ENCODE results near the gene COBLL1. TPM values are rescaled to one million over a fixed set of nuclear protein-coding genes. Genes with fewer than 3 reads are reported as not detected.

The COBLL1 gene
- total RNA-seq, 3 donors from 2014 or later (not counting 1 experiment from before 2014, with no cell fraction given) = 0.85 to 13.4 (median 2.2) TPM

DNA sequence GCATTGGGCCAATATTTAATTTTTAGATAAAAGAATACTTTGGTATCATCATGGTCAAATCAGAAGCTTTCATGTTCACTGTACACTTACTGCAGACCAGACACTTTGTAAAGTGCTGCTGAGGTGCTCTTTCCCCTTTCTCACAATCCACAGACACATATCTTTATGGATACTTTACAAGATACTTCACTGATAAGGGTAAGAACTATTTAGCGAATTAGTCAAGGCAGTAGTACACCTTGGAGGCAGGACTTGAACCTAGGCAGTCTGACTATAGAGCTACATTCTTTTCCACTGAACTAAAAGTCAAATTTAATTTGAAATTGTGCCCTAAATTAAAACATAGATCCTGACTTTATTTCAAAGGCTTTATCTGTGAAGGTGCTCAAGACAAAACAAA is 60.2 kb downstream of the COBLL1 start:
- no peak overlapping the region for H3K27ac Mint-ChIP-seq
- Histone ChIP-seq H3K27ac (ENCODE audit: low read length) (no peak overlapping the region), H3K4me3 (ENCODE audit: low read length) (no peak overlapping the region), H3K9me3 (ENCODE audit: control insufficient read depth, insufficient read depth, low read length) (no peaks in the 10 kb centered on the region), H3K27me3 (ENCODE audit: control insufficient read depth, insufficient read depth, low read length) (no peaks in the 10 kb centered on the region), H3K4me1 (ENCODE audit: control insufficient read depth, insufficient read depth, low read length) (no peaks in the 10 kb centered on the region), H3K36me3 (ENCODE audit: control insufficient read depth, insufficient read depth, low read length) (no peaks in the 10 kb centered on the region)
- H3K36me3 Mint-ChIP-seq = no peaks in the 10 kb centered on the region
- no peak for DNase-seq
- H3K4me1 Mint-ChIP-seq = no peaks in the 10 kb centered on the region
- H3K9me3 Mint-ChIP-seq = no peaks in the 10 kb centered on the region
- no peak for ATAC-seq
- H3K4me3 Mint-ChIP-seq = no peak overlapping the region
- 100% methylated on average over 1 of the region's 1 CpG for WGBS (ENCODE audit: insufficient coverage)
- TF ChIP-seq, protein P1, sequence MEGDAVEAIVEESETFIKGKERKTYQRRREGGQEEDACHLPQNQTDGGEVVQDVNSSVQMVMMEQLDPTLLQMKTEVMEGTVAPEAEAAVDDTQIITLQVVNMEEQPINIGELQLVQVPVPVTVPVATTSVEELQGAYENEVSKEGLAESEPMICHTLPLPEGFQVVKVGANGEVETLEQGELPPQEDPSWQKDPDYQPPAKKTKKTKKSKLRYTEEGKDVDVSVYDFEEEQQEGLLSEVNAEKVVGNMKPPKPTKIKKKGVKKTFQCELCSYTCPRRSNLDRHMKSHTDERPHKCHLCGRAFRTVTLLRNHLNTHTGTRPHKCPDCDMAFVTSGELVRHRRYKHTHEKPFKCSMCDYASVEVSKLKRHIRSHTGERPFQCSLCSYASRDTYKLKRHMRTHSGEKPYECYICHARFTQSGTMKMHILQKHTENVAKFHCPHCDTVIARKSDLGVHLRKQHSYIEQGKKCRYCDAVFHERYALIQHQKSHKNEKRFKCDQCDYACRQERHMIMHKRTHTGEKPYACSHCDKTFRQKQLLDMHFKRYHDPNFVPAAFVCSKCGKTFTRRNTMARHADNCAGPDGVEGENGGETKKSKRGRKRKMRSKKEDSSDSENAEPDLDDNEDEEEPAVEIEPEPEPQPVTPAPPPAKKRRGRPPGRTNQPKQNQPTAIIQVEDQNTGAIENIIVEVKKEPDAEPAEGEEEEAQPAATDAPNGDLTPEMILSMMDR (IDR thresholded peaks at IDR 0.05) = no peak
- H3K27me3 Mint-ChIP-seq (ENCODE audit: low read depth in 2 of 2) = peaks cover 0 to 2% of the 10 kb centered on the region in 2 donors
- intact Hi-C loops (cut with micrococcal nuclease) = no loop called here

DNA sequence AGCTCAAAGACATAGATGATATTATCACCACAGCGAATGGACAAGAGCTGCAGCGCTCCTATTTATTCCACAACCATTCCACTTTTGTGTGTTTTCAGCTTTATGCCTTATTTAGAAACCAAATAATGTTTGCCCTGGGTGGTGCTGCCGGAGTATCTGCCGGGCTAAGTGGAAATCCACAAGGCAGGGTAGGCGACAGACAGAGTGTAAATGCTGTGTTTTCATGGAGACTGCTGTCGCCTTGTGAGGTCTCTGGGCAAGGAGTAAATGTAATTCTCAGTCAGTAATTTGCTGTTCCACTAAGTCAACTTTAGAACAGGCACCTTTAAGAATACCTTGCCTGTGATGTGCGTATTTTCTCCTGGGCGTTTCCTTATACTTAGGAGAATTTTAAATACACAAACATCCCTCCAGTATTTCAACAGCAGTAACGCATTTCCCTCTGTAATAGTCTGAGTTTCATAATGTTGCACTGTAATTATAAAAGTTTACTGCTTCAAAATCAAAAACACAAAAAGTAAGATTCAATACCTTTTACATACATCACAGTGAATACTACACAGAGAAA is 60.9 kb downstream of the COBLL1 start:
- no peaks in the 10 kb centered on the region for H3K4me1 ChIP-seq (ENCODE audit: control insufficient read depth, insufficient read depth, low read length)
- Mint-ChIP-seq H3K36me3 (no peaks in the 10 kb centered on the region), H3K9me3 (no peaks in the 10 kb centered on the region), H3K4me3 (no peak overlapping the region), H3K27ac (no peak overlapping the region), H3K27me3 (ENCODE audit: low read depth in 2 of 2) (no peaks in the 10 kb centered on the region), H3K4me1 (no peaks in the 10 kb centered on the region)
- TF ChIP-seq, protein P1 (IDR thresholded peaks at IDR 0.05) = no peak
- intact Hi-C loops (cut with micrococcal nuclease) = no loop called here
- DNase-seq (no peak), ATAC-seq (no peak)
- H3K27me3 ChIP-seq (ENCODE audit: control insufficient read depth, insufficient read depth, low read length) = no peaks in the 10 kb centered on the region
- no peaks in the 10 kb centered on the region for H3K9me3 ChIP-seq (ENCODE audit: control insufficient read depth, insufficient read depth, low read length)
- no peaks in the 10 kb centered on the region for H3K36me3 ChIP-seq (ENCODE audit: control insufficient read depth, insufficient read depth, low read length)
- 91% methylated on average over 8 of the region's 9 CpGs for WGBS (ENCODE audit: insufficient coverage)
- no peak overlapping the region for H3K27ac ChIP-seq (ENCODE audit: low read length)
- H3K4me3 ChIP-seq (ENCODE audit: low read length) = no peak overlapping the region

DNA sequence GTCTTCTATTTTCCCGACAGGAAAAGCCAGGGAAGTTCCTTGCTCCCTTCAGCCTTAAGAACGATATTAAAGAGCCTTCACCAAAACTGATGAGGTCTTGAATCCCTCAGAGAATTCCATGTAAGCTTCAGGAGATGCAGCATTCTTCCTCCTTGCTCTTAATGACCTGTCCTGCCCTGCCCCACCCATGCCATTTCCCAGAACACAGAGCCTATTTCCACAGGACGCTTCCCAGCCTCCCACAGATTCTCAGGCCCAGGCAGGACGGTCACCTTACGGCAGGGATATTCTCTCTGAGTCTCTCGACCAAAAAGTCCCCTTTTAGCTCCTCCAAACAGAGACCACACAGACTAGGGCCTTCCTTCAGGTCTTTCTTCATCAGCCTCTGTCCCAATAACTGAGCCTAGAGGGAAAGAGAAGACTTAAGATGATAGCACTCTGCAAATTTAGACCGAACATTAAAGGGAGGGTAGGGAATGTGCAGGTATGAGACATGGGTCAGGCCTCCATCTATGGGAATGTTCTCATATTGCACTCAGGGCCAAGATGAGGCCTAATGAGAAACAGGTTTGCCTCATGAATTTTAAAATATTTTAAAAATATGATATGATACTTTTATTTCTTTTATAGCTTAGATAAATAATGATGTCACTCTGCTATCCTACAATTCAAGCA is 62.1 kb downstream of the COBLL1 start:
- Histone ChIP-seq H3K36me3 (ENCODE audit: control insufficient read depth, insufficient read depth, low read length) (no peaks in the 10 kb centered on the region), H3K27me3 (ENCODE audit: control insufficient read depth, insufficient read depth, low read length) (no peaks in the 10 kb centered on the region), H3K4me1 (ENCODE audit: control insufficient read depth, insufficient read depth, low read length) (no peaks in the 10 kb centered on the region), H3K27ac (ENCODE audit: low read length) (no peak overlapping the region), H3K9me3 (ENCODE audit: control insufficient read depth, insufficient read depth, low read length) (no peaks in the 10 kb centered on the region), H3K4me3 (ENCODE audit: low read length) (no peak overlapping the region)
- H3K27ac Mint-ChIP-seq = no peak overlapping the region
- H3K4me3 Mint-ChIP-seq = no peak overlapping the region
- no peaks in the 10 kb centered on the region for H3K4me1 Mint-ChIP-seq
- 83% methylated on average over 7 of the region's 7 CpGs for WGBS (ENCODE audit: insufficient coverage)
- no peak for DNase-seq
- intact Hi-C loops (cut with micrococcal nuclease) = no loop called here
- H3K27me3 Mint-ChIP-seq (ENCODE audit: low read depth in 2 of 2) = no peaks in the 10 kb centered on the region
- TF ChIP-seq, protein P1 (IDR thresholded peaks at IDR 0.05) = no peak
- H3K9me3 Mint-ChIP-seq = no peaks in the 10 kb centered on the region
- no peaks in the 10 kb centered on the region for H3K36me3 Mint-ChIP-seq
- ATAC-seq = no peak

DNA sequence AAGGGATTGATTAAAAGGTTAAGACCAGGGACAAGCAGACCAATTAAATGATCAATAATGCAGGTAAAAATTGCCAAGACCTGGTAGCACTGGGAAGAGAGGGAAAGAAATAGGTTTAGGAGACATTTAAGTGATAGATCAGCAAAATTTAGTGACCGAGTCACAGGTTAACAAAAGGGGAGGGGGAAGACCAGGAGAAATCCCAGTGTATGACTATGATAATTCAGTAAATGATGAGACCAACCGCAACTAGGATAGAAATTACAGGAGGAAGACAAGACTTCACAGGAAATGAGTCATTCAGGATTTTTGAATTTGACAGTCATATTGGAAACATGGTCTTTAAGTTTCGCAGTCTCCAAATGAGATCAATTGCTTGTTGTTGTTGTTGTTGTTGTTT is 62.9 kb downstream of the COBLL1 start:
- TF ChIP-seq, protein P1 (IDR thresholded peaks at IDR 0.05) = no peak
- H3K27me3 Mint-ChIP-seq (ENCODE audit: low read depth in 2 of 2) = no peaks in the 10 kb centered on the region
- Histone ChIP-seq H3K9me3 (ENCODE audit: control insufficient read depth, insufficient read depth, low read length) (no peaks in the 10 kb centered on the region), H3K27me3 (ENCODE audit: control insufficient read depth, insufficient read depth, low read length) (no peaks in the 10 kb centered on the region), H3K4me1 (ENCODE audit: control insufficient read depth, insufficient read depth, low read length) (no peaks in the 10 kb centered on the region), H3K4me3 (ENCODE audit: low read length) (no peak overlapping the region), H3K27ac (ENCODE audit: low read length) (no peak overlapping the region), H3K36me3 (ENCODE audit: control insufficient read depth, insufficient read depth, low read length) (no peaks in the 10 kb centered on the region)
- no peak overlapping the region for H3K27ac Mint-ChIP-seq
- H3K36me3 Mint-ChIP-seq = no peaks in the 10 kb centered on the region
- no peak overlapping the region for H3K4me3 Mint-ChIP-seq
- 75% methylated on average over 2 of the region's 3 CpGs for WGBS (ENCODE audit: insufficient coverage)
- ATAC-seq (no peak), DNase-seq (no peak)
- intact Hi-C loops (cut with micrococcal nuclease) = no loop called here
- no peaks in the 10 kb centered on the region for H3K9me3 Mint-ChIP-seq
- H3K4me1 Mint-ChIP-seq = no peaks in the 10 kb centered on the region
